ENCODE data around the gene PPP2R2B.
A peak's percentile ranks its signal among the peaks of the same experiment; 100 is the strongest.

PPP2R2B gene

DNA sequence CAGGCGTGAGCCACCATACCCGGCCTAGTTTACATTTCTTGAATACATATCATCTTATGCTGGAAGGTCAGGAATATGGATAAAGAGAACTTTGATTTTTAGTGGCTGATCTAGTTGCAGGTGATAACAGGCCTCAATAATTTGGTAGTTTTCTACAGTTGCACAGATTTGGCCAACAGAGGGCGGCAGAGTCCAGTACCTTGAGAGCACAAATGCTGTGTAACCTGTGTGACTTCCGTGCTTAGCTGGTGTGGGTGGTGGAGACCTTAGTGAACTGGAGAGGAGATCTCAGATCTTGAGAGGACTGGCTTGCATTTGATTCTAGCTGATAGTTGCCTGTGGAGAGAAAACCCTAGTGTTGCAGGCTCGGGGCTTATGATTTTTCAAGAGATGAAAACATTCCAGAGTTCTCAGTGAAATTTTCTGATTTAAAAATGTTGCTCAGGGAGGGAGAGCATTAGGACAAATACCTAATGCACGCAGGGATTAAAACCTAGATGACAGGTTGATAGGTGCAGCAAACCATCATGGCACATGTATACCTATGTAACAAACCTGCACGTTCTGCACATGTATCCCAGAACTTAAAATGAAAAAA lies 345.2 kb downstream of the PPP2R2B start:
- peak; percentile 11 for DNase-seq

Measured in NCI-H446 treated with DMSO at 0.1 percent for 48 hours (cell line).